ENCODE results near the gene TSPAN18.

The TSPAN18 gene

DNA sequence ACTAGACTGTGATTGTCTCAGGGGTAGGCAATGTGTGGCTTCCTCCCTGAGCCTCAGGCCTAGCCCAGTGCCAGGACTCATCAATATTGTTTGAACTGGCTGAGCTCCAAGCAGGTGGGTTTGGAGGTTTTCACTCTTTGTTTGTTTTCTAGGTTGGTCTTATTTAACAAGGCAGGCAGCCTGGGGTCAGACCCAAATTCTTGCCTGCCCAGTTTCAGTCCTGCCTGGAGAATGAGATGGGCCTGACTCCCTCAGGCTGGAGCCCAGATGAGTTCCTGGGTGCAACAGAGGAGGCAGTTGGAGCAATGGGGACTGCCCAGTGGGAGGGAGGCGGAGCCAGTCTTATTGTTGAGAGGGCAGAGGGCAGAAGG, 252.2 kb downstream of the TSPAN18 start:
- DNase-seq (ENCODE audit: low read depth): no peak
- no peak overlapping the region for H3K4me3 ChIP-seq (ENCODE audit: low read length)
- TF ChIP-seq, protein P1, sequence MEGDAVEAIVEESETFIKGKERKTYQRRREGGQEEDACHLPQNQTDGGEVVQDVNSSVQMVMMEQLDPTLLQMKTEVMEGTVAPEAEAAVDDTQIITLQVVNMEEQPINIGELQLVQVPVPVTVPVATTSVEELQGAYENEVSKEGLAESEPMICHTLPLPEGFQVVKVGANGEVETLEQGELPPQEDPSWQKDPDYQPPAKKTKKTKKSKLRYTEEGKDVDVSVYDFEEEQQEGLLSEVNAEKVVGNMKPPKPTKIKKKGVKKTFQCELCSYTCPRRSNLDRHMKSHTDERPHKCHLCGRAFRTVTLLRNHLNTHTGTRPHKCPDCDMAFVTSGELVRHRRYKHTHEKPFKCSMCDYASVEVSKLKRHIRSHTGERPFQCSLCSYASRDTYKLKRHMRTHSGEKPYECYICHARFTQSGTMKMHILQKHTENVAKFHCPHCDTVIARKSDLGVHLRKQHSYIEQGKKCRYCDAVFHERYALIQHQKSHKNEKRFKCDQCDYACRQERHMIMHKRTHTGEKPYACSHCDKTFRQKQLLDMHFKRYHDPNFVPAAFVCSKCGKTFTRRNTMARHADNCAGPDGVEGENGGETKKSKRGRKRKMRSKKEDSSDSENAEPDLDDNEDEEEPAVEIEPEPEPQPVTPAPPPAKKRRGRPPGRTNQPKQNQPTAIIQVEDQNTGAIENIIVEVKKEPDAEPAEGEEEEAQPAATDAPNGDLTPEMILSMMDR (conservative IDR thresholded peaks at IDR 0.05; ENCODE audit: low read length): no peak

DNA sequence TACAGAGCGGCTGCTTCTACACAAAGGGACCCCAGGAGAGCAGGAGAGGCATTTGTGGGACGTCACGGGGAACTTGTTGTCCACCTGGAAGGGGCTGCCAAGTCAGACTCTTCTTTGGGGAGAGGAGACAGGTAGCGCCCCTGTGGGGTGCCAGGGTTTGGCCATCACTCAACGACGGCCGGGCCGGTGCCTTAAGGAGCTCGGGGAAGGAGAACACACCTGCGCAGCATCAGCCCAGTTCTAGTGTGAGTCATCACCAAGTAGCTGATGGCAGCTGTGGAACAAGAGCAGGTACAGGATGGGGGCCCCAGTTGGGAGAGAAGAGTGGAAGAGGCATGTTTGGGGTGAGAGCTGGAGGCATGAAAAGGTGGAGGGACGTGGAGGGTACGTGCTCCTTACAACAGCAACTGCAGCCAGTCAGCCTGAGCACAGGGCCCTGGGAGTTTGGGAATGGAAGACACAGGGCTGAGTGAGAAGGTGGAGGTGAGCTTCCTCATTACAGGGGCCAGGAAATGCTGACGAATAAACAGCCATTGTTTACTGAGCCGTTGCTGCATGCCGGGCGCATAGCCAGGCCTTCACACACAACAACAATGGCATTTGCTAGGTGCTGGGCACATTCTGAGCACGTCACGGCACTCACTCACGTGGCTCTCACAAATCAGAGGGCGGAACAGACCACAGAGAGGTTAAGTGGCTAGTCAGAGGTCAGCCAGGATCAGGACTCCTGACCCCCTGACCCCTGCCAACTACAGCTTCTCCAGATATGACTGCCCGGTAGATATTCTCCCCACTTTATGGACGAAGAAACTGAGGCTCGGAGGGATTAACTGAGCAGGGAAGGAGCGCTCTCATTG, 253.0 kb downstream of the TSPAN18 start:
- TF ChIP-seq, protein P1 (conservative IDR thresholded peaks at IDR 0.05; ENCODE audit: low read length): no peak
- no peak for DNase-seq (ENCODE audit: low read depth)
- H3K4me3 ChIP-seq (ENCODE audit: low read length): no peak overlapping the region

DNA sequence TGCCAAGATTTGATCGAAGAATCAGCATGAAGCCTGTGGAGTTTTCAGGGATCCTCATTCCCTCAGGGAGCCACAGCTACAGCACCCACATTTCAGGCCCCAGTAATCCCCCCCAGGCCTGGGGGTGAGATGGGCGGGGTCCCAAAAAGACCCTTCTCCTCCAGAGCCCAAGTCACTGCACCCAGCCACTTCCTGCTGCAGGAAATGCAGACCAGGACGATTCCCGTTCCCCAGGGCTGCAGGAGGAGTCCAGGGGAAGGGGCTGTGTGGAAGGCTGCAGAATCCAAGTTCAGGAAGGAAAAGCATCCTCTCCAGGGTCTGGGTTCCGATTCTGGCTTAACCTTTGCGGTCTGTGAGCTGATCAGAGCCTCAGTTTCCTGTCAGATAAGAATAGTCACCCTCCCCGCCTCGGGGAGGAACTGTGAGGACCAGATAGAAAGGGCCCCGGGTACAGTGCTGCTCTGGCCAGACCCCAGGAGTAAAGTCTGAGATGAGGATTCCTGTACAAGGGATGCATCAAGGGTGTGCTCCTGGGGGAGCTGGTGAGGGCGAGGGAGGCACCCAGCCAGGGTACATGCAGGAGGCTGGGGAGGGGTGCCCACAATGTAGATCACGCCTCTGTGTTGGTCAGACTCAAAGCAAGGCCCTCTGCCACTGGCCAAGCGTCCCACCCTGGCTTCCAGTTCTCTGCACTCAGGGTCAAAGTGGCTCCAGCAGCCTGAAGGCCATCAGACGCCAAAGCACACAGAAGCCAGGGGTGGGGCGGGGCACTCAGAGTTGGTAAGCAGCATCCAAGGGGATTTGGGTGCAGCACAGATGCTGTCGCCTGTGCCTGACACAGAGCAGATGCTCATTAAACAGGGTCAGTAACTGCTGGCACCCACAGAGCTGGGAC, 254.0 kb downstream of the TSPAN18 start:
- H3K4me3 ChIP-seq (ENCODE audit: low read length): no peak overlapping the region
- TF ChIP-seq, protein P1 (conservative IDR thresholded peaks at IDR 0.05; ENCODE audit: low read length): no peak
- no peak for DNase-seq (ENCODE audit: low read depth)

All from AG10803 (cell line).